Epidermal melanocyte (primary cell): ENCODE measurements around the gene BRD9.
"Not testable (repeated sequence)": the region's sequence is repeated elsewhere in the genome, so short reads cannot be mapped to it uniquely, and the experiment has no call there.

Source experiments
- DNase-seq: peaks from one replicate; pipeline ENCODE4 v3.0.0; 2011; ENCODE audit warnings: low spot score; ENCODE audit not compliant: insufficient read length

The BRD9 gene

DNA sequence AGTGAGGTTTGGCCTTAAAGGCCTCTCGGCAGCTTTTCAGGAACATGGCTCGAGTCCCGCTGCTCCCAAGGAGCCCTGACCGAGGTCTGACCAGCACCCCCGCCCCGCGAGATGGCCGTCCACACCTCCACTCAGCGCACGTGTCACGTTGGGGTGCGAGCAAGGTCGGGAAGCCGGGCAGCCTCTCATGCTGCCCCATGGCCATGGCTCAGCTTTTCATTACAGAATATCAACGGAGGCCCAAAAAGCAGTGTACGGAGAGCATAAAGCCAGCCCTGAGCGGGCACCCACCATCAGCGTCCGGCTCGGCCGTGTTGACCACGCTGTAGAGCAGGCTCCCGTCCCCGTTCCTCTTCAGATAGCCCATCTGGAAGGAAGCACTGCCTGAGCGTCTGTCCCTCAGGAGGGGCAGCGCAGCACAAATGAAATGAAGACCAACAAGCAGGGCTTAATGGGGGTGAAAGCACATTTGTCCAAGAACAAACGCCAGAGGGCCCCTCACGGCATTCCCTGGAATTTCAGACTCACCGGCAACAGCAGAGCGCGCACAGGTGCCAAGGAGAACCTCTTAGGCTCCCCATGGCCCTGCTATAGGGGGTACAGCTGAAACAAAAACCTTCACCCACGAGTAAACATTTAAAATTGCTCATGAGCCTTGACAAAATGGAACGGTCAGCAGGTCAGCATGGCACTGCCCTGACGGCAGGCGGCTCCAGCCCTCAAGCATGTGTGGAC lies 11.6 kb downstream of the BRD9 start:
- no peak for DNase-seq

DNA sequence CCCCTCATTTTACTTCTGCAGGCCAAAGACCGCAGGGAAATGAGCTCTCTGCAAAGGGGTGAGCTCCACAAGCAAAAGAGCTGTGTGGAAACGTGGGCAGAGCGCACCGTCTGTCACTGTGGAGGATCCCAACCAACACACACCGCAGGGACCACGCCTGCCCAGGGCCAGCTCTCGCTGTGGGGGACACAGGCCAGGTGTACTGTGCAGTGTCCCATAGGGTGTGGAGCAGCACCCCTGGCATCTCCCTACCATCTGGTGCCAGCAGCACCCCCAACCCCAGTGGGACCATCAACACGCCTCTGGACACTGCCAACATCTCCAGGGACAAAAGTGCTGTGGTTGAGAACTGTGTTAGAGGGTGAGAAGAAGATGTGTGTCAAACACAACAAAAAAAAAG lies 13.9 kb downstream of the BRD9 start:
- DNase-seq = not testable (repeated sequence)

DNA sequence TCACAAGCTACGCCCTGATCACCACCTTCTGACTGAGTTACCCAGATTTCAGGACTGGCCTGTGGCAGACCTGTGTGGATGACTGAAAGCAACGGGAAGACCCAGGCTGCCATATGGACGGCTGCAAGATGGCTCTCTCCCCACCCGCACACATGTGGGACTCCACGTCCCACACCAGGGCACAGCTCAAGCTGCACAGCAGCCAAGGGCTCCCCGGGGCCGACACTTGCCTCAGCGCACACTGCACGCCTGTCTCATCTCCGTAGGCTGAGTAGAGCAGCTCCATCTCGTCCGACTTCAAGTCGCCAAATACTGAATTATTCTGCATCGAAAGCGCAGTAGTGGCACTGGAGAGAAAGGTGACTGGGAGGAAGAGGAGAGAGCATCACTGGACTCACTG lies 14.5 kb downstream of the BRD9 start:
- no peak for DNase-seq

DNA sequence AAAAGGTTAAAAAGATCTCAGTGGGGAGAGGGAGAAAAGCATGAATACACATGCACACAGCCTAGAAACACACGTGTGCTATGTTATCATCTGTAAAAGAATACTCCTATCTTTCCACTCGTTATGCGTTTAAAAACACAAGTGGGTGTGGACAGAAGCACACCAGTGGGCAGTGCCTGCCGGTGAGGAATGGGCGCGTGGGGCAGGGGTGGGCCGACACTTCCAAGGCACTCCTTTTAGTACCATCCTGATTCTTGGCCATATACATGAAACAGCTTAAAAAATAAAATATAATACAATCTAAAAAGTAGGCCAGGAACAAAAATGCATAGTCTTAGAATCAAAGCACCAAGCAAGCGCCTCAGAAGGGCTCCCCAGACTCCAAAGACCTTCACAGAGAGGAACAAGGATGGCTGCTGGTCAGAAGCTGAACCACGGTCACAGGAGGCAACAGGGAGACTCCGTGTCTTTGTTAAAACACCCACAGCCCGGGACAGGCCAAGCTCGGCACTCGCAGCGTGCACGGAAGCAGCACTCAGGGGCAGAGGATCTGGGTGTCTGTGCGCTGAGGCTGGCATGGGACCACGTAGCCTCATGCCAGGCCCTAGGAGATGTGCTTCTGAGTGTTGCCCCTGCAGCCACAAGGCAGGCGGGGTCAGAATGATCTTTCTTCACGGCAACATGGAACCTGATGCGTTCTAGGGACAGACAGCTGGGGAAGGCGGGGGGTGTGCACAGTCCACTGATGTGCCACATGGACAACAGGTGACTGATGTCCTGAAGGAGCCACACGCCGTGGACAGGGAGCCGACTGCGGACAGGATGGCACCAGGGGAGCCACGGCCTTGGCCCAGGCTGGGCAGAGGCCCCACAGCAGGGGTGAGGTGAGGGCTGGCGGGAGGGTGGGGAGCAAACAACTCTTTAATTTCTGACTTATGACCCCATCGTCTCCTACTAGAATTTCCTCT lies 15.9 kb downstream of the BRD9 start:
- DNase-seq = no peak

DNA sequence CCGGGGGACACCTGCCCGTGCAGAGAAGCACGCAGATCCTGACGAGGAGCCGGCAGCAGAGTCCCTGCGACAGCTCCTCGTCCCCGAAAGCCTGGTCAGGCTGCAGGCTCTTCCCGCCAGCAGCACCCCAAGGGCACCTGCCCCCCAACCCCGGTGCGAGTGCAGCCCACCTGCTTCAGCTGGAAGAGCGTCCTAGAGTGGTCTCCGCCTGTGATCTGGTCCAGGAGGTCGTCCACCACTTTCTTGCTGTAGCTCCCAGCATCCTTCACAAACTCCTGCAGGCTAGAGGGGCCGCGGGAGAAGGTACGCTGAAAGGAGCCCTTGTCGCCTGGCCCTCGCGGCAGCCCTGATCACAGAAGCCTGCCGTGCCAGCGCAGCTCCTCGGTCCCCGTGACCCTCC lies 16.7 kb downstream of the BRD9 start:
- no peak for DNase-seq

DNA sequence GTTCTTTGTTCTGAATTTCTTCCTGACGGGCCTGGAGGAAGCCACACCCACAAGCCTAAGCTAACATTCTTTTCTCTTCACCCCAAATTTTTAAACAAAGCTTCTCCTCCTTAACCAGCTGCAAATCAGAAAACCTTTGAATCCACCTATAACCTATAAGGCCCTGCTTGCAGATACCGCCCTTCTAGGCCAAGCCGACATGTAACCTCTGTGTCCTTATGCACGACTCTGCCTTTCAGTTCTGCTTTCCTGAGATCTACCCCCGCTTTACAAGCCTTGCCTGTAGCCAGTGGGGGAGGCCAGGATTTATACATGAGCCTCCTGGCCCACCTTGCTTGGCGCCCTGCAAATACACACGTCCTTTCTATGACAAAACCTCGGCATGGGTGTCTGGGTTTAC lies 19.3 kb downstream of the BRD9 start:
- no peak for DNase-seq

DNA sequence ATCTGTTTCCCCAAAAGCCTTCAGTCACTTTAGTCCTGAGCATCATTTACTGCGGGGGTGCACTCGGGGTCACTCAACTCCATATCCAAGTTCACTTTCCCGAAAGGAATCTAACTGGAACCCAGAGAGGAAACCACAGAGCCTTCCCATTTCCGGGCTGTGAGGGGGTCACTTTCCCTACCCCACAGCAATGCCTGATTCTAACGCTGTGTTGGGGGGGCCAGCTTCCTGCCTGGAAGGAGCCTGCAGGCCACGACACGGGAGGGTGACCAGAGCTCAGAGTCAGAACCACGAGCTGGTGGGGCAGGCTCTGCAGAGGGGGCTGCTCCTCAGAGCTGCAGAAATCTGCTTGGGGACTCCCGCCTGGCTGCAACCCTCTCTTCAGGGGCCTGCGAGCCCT lies 20.3 kb downstream of the BRD9 start:
- DNase-seq = no peak

DNA sequence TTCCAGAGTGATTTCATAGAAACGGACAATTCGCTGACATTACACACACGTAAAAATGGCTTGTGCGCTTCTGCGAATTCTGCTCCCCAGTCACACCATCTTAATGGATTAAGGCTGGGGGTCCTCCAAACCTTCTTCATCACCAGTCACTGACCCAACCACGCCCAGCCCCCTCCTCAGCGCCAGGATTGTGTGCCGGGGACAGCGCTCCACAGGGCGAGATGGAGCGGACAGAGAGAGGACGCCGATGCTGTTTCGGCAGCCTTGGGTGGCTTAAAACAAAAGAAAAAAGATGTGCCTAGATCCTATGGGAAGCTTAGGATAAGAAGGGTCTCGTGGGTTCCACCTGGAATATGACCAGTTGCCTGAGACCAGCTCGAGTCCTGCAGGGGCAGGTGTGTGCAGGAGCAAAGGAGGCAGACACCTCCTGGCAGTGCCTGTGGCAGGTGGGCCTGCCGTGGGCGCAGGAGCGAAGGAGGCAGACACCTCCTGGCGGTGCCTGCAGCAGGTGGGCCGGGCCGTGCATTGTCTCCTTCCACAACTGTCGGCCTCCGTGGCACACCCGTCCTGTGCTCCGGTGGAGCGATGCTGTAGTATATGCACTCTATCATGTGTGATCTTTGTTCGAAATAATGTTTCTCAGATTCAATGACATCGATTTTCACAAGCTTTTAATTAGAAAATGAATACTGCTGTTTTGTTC lies 20.9 kb downstream of the BRD9 start:
- no peak for DNase-seq

DNA sequence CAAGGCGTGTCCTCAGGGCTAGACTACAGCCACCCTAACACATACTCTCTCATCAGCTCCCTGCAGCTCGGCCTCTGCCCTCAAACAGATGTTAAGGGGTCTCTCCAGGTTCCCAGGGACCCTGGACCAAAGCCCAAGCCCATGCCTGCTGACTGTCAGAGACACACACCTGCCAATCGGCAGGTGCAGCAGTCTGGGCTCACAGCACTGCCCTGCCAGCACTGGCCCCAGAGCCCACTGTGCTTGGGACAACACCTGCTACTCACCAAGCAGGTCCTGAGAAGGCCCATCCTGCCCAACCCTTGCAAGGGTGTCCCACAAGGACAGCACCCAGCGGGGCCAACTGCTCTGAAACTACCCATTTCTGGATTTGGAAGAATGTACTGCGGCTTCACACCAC lies 21.6 kb downstream of the BRD9 start:
- DNase-seq = no peak

DNA sequence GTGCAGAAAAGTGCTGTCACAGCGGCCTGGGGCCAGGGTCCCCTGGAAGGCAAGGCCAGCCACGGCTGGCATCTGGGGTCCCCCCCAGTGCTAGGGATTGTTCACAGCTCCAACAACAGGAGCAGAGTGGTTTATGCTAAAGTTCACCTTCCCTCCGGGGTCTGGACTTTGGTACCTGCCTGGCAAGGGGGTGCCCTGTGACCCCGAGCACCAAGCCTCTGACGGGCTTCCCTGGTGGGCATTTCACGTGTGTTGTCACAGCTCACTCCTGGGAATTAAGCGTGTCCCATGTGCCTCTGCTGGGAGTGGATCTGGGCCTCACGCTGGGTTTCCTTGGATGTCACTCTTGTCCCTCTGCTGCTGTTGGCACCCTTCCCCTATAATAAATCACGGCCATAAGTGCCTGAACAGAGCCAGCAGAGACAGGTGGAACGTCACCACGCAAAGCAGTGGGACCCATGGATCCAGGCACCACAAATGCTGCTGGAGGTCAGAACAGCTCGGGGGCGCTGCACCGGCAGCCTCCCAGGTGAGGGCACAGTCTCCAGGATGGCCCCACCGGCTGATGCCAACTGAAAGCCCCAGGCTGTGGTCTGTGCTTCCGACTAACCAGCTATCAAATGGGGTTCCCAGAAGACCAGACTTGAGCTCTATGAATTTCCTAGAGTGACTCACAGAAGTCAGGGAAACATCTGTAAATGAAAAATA lies 24.0 kb downstream of the BRD9 start:
- no peak for DNase-seq

DNA sequence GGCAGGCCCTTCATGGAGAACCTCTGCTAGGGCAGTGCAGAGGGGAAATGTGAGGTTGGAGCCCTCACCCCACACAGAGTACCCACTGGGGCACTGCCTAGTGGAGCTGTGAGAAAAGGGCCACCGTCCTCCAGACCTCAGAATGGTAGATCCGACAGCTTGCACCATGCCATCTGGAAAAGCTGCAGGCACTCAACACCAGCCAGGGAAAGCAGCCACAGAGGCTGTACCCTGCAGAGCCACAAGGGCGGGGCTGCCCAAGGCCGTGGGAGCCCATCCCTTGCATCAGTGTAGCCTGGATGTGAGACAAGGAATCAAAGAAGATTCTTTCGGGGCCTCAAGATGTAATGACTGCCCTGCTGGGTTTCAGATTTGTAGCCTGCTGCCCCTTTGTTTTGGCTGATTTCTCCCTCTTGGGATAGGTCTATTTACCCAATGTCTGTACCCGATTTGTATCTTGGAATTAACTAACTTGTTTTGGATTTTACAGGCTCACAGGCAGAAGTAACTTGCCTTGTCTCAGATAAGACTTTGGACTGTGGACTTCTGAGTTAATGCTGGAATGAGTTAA lies 25.2 kb downstream of the BRD9 start:
- no peak for DNase-seq

DNA sequence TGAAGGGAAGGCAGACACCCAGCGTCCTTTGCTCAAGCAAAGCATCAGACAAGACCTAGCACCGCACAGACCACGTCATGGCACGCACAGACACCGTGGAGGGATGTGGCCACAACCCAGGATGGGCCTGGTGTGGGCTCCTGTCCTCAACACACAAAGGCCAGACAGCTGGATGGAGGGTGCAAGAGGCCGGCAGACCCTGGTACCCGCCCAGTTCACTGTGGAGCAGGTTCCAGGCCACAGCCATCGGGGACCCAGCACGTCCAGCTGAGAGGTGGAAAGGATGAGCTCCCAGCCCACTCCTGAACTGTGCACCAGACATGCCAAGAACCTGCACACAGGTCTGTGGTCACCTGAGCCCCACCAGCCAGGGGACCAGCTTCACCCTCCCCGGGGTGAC lies 26.8 kb downstream of the BRD9 start:
- DNase-seq = no peak

DNA sequence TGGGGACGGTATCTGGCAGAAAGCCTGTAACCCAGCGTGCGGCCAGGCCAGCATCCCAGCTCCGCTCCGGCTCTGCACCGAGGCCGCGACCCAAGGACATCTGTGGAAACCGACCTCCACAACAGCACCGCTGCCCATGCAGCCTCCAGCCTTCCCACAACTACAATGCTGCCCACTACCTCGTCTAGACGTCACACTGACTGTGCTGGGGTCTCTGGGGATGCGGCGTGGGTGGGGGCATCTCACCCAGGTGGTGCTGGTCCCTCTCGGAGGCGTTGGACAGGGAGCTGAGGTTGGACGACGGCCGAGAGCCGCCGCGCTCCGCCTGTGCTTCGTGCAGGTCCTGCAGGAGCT lies 27.5 kb downstream of the BRD9 start:
- DNase-seq = no peak

DNA sequence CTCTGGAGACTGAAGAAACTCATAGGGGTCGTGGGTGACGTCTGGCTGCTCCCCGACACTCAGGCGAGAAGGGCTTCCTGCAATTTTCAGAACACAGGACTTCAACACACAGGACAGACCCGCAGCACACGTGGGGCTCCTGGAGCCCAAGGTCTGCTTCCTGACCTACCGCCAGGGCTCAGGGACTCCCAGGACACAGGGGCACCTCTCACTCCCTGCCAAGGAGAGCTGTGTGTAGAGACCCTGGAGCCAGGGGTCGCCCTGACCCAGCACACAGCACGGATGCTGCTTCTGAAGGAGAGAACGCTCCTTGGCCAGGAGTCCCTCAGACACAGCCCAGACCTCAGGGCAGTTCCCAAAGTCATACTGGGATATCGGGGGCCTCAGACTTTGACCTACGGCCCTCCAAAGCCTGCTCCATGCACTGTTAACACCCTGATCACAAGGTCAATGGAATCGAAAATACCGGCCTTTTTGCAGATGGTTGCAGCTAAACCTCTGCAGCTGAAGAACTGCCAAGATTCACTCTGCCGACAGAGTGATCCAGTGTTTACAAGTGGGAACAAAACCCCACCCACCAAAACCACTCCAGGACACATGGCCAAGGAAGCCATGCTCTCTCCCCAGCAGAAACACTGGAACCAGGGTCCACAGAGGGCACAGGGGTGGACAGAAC lies 28.0 kb downstream of the BRD9 start:
- no peak for DNase-seq

DNA sequence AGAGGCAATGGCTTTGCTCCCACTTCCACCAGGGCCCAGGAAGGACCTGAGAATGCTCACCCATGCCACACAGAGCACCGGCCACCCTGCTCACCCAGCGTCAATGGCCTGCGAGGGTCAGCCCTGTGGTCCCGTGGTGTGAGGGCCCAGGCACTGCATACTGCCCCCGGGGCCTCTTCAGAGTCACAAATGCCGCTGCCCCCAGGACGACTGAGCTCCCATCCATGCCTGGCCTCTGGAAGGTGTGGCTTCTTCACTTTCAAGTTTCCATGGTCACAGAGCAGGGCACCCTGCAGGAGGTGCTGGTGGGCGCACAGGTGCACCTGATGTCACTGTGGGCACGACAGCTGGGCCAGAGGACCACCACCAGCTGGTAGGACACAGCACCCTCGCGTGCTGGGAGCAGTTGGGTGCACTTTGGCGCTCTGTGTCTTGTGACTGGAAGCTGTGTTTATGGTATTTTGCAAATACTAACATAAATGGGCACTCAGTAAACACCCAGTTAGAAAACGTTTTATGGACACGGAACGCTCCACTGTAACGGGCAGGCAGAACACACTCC lies 29.3 kb downstream of the BRD9 start:
- no peak for DNase-seq

DNA sequence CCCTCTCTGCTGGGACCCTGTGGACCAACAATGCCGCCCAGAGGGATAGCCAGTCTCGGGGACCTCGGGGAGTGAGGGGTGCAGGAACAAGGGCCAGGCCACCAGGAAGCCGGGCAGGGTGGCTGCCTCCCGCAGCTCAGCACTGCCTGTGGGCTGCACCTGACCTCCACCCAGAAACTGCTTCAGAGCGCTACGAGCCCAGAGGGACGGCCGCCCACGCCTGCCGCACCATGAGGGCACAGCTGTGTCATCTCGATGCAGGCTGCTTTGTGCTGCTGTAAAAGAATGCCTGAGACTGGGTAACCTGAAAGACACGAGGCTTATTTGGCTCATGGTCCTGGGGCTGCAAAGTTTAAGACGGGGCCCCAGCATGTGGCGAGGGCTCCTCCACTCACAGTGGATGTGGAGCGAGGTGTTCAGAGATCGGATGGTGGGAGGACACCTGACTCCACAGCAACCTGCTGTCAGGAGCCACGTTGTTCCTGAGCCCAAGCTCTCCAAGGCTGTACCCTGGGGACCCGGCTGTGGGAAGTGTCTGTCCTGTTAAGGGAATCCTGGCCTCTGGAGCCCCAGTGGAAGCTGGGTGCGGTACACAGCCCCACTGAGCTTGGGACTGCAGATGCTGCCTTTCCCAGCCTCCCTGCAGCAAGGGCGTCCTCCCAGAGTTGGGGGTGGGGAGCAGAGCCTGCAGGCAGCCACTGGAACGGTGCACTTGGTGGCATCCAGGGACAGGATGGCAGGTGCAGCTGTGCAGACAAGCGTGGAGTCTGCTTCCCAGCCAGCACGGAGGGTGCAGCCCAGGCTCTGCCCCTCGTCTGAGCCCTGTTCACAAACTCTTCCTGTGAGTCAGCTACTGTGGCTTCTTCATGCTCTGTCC lies 30.0 kb downstream of the BRD9 start:
- no peak for DNase-seq

DNA sequence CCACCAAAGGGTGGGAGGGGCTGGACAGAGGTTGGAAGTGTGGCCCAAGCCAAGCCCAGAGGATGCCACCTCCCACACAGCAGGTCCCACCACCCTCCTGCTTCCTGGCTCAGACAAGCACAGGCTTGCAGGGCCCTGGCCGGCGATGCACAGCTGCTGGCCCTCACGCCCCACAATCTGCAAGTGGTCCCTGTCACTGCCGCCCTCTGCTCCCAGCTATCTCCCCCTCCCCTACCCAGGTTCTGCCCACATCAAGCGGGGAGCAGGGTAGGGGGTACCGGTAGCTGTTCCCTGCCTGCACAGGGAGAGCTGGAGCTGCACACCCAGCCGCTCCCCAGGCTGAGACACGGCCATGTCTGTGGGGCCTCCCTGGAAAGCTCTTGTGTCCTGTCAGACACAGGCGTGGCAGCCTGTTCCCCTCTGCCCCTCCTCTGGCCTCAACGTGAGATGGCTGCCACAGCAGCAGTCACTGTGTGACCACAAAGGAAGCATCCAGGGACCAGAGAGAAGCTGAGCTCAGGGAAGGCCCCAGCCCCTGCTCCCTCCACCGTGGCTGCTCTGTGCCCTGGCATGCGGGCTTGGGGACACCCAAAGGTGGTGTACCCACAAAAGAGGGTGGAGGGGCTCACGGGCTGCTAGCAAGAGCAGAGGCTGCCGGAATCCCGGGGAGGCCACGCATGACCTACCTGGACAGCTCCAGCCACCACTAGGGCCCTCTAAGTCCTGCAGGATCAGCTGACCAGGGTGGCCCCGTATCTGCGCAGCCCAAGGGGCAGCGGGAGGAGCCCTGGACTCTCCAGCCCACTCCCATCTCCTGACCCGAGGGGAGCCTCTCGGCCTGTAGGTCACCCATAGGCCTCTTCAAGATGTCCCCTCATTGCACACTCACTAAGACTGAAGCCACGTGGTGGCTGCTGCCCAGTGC lies 30.9 kb downstream of the BRD9 start:
- DNase-seq = no peak

DNA sequence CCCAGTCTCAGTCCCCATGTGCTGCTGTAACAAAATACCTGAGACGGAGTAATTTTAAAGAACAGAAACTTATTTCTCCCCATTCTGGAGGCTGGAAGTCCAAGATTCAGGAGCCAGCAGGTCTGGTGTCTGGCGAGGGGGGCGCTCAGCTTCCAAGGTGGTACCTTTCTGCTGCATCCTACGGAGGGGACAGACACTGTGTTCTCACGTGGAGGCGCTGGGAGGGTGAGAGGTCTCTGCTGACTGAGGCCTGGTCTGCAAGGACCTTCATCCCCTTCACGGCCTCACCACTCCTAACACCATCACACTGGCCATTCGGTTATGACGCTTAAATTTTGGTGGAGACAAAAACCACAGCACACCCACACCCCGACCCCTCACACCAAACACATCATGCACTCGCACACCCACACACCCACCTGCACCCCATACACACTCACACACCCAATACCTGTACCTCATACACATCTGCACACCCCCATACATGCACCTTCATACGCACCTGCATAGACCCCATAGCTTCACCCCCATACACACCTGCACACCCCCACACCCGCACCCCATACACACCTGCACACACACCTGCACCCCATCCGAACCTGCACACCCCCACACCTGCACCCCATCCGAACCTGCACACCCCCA lies 32.0 kb downstream of the BRD9 start:
- DNase-seq = no peak
